Lower leg skin (tissue), 3 donors: ENCODE data around the gene B4GALT3.

Source experiments
- CTCF ChIP-seq, 3 donors: fragments of 450-650 bp; IDR thresholded peaks; one replicate each; pipeline ENCODE4 v1.5.1; 2016; ENCODE audit warnings: antibody characterized with exemption in 3 of 3, mild to moderate bottlenecking in 3 of 3, moderate library complexity in 2 of 3
- POLR2A ChIP-seq, 2 donors: fragments of 450-650 bp; IDR thresholded peaks; one replicate each; pipeline ENCODE4 v1.6.1; 2016 to 2017; ENCODE audit warnings: antibody characterized with exemption in 2 of 2, mild to moderate bottlenecking in 1 of 2, moderate library complexity in 1 of 2

- TF ChIP-seq CTCF (IDR thresholded peaks at IDR 0.05) (no peak), POLR2A (IDR thresholded peaks at IDR 0.05) (no peak)
These were observed 21.0 kb upstream of the B4GALT3 start for GRCh38 chr1:161198194-161198896.
